ENCODE data around the gene IFNA1.
"Not testable (repeated sequence)": the region's sequence is repeated elsewhere in the genome, so short reads cannot be mapped to it uniquely, and the experiment has no call there.

Gene IFNA1

DNA sequence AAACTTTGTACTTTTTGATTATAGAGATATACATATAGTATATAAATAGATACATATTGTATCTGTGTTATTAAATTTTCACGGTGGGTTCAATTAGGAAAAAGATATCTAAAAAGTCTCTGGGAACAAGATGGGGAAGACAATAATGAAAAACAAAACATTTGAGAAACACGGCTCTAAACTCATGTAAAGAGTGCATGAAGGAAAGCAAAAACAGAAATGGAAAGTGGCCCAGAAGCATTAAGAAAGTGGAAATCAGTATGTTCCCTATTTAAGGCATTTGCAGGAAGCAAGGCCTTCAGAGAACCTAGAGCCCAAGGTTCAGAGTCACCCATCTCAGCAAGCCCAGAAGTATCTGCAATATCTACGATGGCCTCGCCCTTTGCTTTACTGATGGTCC lies at the start of gene IFNA1:
IFNA1 (plus strand) TSS at position 301 of the 400 bp plus-strand sequence; CDS start at position 370, 69 bp downstream.
- DNase-seq (ENCODE audit: low read depth) = no peak

DNA sequence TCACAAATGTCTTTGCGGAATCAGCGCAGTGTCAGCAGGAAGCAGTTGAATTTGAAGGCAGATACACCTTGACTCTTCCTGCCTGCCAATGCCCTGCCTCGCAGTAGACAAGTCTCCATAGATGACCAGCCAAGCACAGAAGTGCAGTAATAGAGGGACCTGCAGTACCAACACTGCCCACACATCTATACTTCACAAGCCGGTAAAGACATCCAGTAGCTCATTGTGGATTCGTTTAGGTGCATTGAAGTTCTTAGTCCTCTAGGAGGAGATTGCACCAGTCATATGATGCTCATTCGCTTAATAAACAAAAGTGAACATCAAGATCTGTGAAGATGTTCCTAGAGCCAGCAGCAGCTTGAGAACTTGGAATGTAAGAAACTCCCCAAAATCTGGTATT lies 48.0 kb upstream of the IFNA1 start:
- no peak for DNase-seq (ENCODE audit: low read depth)

DNA sequence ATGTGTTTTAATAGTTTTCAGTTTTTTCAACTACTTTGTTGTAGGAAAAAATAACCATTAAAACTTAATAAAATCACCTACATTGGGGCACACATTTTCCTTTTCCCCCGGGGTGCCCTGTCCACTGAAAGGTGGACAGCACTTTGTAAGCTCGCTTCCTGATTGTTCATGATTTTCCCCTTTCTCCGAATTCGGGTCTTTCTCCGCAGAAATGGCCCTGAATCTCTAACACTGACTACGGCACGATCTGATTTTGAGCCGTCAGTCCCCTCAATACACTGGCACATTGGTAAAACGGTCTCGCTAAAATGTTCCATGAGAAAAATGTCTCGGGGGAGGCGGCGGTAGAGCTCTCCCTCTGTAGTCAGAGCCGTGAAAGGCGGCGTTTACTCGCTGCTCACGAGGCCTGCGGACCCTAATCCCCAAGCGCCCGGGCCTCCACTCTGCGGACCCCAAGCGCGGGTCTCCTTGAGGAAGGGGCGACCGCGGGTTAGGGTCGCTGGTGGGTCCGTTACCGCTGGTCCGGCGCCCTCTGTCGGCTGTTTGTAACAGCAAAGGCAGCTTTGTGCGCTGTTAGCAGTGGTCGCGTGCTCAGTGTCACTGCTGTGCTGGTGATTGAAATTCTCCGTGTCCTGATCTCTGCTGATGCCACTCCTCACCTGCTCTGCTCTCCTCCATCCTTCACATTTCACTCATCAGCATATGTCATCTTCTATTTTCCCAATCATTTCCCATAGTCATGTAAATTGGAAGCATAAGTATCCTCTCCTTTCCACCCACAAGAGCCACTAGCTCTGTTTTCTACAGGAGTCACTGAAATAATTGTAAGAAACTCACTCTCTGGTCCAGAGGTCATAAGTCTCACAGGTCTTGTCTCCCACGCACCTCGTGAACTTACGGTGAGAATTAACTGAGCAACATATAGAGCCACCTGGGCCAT lies 44.2 kb upstream of the IFNA1 start:
- DNase-seq (ENCODE audit: low read depth) = peak; percentile 41

DNA sequence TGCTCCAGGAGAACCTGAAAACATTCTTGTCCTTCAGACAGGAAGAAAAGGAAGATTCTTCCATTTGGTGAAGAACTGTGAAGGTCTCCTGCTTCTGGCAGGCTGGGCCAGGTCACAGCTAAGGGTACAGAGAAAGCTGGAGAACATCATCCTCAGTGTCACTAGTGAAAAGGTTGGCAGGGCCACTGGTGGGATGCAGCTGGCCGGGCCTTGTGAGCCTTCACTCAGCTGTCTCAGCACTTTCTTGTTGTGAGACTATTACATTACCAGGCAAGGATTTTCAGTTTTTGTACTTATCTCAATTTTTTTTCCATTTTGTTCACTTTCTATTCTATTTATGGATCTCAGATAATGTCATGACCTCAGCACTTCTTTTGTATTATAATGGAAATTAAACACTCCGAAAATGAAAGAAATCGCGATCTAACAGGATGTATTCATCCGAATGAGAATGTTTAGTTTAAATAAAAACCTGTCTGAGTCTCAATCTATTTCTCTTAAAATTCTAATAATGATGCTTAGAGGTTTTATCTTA lies 41.2 kb upstream of the IFNA1 start:
- no peak for DNase-seq (ENCODE audit: low read depth)

DNA sequence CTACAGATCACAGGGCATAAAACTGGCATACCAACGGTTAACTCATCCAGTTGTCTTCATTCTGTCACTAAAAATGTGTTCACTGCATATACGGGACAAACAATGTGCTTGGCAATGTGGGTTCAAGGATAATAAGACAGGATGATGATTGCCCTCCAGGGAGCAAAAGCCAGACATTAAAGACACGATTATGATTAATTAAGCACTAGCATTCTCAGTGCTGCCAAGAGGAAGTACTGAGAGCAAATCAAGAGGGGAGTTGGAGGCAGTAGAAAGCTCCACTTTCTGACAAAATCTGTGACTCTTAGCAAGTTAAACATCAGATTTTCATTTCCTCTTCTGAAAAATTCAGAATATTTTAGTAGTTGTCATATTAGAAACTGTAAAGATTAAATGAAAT lies 40.3 kb upstream of the IFNA1 start:
- no peak for DNase-seq (ENCODE audit: low read depth)

DNA sequence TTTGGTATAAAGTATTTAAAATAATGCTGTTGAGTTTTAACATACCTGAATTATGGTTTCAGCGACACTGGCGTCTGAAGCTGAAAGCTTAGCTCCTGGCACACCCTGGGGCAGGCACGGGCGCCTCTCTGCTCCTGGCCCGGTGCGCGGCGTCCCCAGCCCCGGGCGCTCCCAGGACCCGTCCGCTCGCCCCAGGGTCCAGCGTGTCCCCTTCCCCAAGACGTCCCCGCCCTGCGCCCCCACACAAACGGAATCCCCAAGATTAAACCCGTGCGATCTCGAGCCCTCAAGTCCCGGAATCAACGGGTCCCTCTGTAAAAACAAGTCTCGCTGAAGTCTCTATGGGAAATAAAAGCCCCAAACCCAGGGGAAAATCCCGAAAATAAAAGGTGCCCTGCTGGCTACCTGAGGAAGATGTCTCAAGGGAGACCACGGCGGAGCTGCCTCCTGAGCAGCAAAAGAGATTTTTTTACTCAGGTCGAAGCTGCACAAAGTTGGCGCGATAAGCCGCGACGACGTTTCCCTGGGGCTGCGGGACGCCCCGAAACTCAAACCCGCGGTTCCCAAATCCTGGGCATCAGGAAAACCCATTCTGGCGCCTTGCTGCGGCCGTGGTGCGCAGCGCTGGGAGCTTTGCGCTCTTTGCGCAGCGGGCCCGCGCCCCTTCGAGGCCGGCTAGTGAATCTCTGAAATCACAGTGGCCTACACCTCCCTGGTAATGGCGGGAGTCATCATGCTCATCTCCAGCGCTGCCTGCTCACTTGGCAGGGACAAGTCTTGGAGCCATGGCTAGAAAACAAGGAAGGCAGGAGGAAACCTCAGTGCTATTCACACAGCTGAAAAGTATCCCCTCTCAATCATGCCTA lies 37.6 kb upstream of the IFNA1 start:
- DNase-seq (ENCODE audit: low read depth) = no peak

DNA sequence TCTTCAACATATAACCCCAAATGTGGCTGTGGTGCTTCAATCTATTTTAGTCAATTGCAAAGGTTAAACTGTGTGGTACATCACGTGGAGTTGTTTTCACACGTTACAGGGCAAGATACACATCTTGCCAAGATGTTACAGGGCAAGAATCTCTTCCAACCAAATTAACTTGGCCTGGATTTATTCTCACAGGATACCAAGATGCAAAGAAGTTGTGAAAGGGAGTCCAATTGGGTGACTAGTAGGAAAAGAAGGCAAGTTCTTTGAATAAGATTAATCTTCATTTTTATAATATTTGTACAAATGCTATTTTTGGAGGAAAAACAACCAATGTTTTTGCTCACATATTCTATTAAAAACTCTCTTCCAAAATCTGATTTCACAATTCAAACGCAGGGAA lies 36.1 kb upstream of the IFNA1 start:
- DNase-seq (ENCODE audit: low read depth) = no peak

DNA sequence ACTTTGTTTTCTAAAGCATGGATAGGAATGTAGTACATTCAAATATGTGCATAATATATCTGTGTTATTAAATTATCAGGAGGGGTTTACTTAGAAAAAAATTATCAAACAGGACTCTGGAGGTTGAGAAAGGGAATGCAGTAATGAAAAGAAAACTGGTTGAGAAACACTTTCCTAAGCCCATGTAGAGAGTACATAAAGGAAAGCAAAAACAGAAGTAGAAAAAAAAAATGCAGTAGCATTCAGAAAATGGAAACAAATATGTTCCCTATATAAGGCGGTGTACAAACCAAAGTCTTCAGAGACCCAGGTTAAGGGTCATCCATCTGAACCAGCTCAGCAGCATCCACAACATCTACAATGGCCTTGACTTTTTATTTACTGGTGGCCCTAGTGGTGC lies 31.4 kb upstream of the IFNA1 start, which contains the start of gene IFNA8:
IFNA8 (plus strand) TSS at position 301 of the 400 bp plus-strand sequence; CDS start at position 361, 60 bp downstream.
- no peak for DNase-seq (ENCODE audit: low read depth)

DNA sequence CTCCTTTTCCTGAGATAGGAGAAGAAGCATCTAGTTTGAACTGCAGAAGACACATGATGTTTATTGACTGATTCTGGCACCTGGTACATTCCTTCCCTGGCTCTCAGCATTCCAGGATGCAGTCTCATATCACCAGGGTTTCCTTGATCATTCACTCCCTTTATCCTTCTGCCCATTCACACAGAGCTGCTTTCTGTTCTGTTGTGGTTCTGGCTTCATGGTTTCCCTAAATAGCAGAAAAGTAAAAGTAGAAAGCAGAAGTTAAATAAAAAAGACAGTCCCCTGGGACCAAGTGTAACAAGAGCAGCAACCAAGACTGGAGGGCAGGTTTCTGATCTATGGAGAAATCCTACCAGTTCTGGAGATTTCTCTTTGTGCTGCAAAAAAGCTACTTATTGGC lies 28.1 kb upstream of the IFNA1 start:
- DNase-seq (ENCODE audit: low read depth) = no peak

DNA sequence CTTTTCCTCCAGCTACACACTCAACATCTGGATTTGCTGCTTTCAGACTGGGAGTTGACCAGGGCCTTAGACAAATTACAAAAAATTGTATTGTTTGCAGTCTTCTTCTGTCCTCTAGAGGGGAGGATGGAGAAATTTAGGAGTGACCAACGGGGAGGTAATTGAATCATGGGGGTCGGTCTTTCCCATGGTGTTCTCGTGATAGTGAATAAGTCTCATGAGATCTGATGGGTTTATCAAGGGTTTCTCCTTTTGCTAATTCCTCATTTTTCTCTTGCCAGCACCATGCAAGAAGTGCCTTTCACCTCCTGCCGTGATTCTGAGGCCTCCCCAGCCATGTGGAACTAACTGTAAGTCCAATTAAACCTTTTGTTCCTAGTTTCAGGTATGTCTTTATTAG lies 27.1 kb upstream of the IFNA1 start:
- DNase-seq (ENCODE audit: low read depth) = no peak

DNA sequence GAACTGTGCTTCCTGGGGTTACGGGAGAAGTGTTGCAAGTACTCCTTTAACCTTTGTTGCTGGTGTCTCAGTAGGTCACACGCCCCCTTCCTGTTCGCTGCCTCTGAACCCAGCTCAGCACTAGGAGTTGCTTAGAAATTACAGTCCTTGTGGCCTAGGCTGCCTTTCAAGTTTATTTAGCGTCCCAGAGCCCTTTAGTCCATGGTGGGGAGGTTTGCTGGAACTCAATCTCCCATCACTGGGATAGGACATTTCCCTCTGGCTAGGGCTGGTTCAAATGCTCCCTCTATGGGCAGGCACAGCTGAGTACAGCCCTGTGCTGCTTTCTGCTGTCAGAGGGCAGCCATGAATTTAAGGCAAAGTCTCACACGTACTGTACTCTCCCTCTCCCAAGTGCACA lies 26.6 kb upstream of the IFNA1 start:
- no peak for DNase-seq (ENCODE audit: low read depth)

DNA sequence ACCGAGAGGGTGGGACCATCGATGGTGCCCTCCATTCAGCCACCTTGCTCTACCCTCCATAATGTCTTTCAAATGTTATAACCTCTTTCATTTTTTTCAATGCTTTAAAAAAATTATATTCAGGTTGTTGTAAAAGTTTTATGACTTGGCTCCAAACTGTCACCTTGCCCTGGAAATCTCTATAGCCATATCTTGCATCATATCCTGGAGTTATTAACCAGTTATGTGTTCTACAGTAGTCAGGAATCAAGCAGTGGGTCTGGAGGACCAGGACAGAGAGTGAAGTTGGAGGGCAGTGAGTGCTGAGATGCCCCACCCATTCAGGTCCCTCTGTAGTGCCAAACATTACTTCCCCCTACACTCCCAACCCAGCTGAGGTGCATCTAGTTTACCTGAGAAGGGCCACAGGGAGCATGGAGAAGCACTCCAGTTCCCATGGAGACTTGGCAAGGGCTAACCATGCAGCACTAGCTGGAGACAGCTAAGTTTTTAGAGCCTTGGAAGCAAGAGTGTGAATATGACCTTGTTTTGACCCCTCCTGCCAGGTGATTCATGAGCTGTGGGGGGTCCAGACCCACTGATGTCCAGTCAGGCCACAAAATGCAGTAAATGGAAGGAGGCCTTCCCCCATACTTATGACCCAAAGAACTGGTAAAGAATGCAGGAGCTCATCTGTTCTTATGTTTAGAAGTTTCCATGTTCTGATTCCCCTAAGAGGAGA lies 25.9 kb upstream of the IFNA1 start:
- DNase-seq (ENCODE audit: low read depth) = no peak

DNA sequence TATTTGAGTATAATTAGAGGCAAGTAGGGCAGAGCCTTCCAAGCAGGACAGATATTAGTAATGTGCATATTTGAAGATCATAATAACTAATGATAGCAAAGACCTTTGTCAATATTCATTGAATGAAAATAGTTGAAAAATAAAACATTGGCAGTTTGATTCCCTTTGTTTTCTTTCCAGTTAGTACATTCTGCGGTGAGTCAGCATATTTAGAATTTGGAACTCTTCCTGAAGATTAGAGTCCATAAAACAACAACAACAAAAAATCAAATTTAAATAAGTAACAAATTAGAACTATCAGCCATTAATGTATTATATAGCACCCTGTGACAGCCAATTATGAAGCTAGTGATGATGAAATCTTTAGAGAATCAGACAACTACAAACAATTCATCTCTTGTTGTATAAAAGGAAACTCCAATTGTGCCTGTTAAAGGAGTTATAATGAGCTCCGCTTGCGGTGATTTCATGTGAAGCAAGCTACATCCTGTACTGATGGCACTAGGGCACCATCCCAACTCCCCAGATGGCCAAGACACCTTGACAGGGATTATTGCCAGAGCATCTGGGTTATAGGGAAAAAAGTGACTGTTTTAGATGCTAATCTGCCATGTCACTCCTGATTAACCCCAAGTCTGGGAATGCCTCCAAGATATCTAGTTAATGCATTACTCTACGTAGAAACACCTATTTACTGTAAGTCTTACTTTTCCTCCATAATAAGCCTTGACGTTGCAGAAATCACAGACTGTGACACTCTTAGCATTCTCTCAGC lies 24.6 kb upstream of the IFNA1 start:
- DNase-seq (ENCODE audit: low read depth) = no peak

DNA sequence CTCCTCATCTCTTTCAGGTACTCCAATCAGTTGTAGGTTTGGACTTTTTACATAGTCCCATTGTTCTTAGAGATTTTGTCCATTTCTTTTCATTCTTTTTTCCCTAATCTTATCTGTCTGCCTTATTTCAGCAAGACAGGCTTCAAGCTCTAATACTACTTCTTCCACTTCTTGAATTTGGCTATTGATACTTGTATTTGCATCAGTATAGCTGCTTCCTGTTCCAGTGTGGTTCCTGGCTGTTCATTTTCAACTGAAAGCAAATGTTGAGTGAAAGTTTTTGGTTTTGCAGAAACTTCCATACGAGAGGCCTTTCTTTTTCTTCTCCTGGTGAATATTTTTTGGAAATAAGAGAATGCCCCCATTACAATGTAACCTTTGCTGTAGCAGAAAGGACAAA lies 12.0 kb upstream of the IFNA1 start:
- no peak for DNase-seq (ENCODE audit: low read depth)

DNA sequence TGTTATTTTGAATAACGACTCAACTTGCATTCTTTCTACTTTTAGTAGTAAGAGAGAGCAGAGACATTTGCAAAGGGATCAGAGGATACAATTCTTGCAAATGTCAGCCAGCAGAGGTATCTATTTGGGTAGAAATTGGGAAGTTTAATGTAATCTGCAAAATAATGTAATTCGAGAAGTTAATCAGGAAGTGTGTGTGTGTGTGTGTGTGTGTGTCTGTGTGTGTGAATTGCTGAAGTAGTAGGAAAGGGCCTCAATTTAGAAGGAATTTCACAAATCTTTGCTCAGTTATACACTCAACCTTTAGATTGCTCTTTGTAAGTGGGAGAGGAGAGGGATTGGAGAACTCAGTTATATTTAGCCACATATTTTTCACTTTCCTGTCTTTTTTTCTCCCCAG lies 11.0 kb upstream of the IFNA1 start:
- no peak for DNase-seq (ENCODE audit: low read depth)

DNA sequence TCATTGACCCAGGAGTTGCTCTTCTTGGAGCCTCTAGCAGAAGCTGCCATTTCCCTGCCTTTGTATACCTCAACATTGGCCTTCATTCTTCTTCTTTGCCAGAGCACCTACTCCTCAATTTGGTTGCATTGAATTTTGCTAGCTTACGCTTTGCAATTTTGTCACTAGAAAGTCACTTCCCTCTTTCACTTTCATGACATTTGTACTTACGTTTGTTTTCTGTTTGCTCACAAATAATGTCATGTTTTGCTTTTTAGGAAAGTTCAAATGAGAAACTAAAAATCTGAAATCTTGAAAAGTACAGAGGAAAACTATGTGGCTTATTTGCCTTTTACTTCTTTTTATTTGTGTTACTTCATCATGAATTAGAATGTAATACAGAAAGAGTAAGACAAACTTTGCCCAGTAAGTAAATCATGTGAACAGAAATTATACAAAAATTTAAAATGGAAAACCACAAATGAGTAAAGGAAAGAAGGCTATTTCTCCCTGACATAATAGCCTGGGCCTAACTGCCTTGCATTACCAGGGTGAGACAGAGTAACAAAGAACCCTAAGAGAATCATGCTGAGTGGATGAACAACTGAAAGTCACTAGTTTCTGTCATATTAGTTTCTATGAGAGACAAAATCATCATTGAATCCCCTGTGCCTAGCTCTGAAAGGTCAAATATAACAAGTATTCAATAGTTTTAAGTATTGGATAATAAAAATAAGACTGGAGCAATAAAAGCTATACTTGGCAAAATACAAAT lies 7.4 kb upstream of the IFNA1 start:
- DNase-seq (ENCODE audit: low read depth) = no peak

DNA sequence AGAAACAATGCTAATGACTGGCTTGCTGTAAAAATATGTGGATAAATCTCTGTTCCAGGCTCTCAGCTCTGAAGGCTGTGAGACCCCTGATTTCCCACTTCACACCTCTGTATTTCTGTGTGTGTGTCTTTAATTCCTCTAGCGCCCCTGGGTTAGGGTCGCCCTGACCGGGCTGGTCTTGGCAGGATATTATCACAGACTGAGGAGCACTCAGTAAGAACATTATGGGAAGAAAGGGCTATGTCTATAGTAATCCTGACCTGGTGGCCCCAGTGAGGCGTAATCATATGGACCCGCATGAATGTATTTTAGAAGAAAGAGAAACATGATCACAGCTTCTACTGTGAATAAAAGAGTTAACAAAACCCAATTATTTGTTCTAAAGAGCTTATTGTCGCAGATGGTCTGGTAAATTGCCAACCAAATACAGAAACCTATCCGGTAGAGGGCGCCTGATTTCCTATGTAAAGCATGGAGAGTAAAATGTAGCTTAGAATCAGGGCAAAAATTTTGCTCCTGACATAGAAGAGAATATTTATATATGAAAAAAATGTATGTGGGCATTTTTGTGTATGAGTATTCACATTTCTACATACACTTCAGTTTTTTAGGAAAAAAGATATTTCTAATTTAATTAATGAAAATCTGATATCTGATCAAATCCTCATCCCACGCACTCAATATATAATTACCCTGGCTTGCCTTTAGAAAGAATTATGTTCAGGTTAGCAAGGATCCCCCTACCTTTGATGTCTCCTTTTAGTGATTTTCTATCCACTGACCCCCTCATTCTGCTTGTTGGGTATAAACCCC lies 5.8 kb upstream of the IFNA1 start:
- DNase-seq (ENCODE audit: low read depth) = peak; percentile 22

DNA sequence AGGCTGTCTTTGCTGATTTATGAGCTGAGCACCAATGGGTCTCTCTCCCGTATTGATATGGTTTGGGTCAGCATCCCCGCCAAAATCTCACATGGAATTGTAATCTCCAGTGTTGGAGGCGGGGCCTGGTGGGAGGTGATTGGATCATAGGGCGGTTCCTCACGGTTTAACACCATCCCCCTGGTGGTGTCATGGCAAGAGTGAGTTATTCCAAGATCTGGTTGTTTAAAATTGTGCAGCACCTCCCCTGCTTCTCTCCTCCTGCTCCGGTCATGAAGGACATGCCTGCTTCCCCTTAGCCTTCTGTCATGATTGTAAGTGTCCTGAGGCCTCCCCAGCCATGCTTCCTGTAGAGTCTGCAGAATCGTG lies 5.2 kb upstream of the IFNA1 start:
- DNase-seq (ENCODE audit: low read depth) = not testable (repeated sequence)

DNA sequence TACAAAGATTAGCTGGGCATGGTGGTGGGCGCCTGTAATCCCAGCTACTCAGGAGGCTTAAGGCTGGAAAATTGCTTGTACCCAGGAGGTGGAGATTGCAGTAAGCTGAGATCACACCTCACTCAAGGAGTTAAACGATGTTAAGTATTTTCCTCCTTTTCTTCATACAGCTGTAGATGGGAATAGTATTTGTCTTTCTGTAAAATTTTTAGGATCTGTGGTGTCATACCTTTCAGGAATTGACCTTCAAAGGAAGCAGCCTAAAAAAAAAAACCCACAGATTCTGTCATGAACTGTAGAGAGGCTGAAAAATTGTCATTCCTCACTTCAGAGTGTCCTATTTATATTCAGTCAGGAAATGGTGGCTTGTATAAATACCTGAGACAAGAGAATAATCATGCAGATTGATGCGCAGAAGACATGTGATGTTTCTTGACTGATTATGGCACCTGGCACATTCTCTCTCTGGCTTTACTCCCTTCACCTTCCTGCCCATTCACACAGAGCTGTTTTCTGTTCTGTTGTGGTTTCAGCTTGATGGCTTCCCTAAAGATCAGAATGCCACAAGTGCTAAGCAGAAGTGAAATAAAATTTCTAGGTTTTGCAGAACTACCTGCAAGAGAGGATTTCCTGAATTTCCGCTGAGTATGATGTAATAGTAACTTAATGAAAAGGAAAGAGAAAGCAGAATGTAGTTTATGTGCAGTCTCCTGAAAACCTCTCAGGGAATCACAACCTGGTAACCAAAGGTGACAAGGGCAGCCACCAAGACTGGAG lies 3.8 kb downstream of the IFNA1 start:
- DNase-seq (ENCODE audit: low read depth) = no peak

Measured in stimulated activated CD8-positive, alpha-beta memory T cell treated with anti-CD3 and anti-CD28 coated beads, Interleukin-12 subunit alpha, Interleukin-12 subunit beta, amount 100 ng/mL, for 1 hour (primary cell).